ENCODE data around the gene NIPBL.

- TF ChIP-seq, protein P1, sequence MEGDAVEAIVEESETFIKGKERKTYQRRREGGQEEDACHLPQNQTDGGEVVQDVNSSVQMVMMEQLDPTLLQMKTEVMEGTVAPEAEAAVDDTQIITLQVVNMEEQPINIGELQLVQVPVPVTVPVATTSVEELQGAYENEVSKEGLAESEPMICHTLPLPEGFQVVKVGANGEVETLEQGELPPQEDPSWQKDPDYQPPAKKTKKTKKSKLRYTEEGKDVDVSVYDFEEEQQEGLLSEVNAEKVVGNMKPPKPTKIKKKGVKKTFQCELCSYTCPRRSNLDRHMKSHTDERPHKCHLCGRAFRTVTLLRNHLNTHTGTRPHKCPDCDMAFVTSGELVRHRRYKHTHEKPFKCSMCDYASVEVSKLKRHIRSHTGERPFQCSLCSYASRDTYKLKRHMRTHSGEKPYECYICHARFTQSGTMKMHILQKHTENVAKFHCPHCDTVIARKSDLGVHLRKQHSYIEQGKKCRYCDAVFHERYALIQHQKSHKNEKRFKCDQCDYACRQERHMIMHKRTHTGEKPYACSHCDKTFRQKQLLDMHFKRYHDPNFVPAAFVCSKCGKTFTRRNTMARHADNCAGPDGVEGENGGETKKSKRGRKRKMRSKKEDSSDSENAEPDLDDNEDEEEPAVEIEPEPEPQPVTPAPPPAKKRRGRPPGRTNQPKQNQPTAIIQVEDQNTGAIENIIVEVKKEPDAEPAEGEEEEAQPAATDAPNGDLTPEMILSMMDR (IDR thresholded peaks at IDR 0.05; ENCODE audit: poor library complexity): no peak
- TF ChIP-seq EZH2phosphoT487 (IDR thresholded peaks at IDR 0.05; ENCODE audit: low read depth, severe bottlenecking, unreplicated experiment) (no peak), EZH2 (IDR thresholded peaks at IDR 0.05; ENCODE audit: borderline replicate concordance) (no peak)
Measured at GRCh38 chr5:36945687-36946086, 69.1 kb downstream of the NIPBL start.

Measured in hepatocyte (in vitro differentiated cells).